Measurements from ENCODE around the gene MAP1LC3B.

MAP1LC3B gene

DNA sequence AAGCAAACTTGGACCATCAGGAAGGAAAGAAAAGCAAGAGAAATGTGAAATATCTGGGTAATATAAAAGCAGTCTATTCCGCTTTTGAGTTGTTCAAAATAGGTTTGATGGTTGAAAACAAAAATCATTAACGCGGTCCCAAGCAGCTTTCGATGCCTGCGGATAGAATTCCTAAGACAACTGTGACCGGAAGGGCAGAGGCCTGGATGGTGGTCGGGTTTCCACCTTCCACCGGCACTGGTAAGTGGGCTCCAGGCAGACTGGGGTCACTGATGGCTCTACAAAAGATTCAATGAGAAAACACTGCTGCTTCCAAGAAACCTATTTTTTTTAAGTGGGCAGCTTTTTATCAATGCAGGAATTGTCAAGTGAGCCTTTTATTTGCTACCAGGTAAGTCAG, 50.9 kb downstream of the MAP1LC3B start:
- POLR2A ChIA-PET = no interaction called here
- no peak for TF ChIP-seq ZNF785 (tag by site-specific recombination; IDR thresholded peaks at IDR 0.05)
- TF ChIP-seq, protein P1, sequence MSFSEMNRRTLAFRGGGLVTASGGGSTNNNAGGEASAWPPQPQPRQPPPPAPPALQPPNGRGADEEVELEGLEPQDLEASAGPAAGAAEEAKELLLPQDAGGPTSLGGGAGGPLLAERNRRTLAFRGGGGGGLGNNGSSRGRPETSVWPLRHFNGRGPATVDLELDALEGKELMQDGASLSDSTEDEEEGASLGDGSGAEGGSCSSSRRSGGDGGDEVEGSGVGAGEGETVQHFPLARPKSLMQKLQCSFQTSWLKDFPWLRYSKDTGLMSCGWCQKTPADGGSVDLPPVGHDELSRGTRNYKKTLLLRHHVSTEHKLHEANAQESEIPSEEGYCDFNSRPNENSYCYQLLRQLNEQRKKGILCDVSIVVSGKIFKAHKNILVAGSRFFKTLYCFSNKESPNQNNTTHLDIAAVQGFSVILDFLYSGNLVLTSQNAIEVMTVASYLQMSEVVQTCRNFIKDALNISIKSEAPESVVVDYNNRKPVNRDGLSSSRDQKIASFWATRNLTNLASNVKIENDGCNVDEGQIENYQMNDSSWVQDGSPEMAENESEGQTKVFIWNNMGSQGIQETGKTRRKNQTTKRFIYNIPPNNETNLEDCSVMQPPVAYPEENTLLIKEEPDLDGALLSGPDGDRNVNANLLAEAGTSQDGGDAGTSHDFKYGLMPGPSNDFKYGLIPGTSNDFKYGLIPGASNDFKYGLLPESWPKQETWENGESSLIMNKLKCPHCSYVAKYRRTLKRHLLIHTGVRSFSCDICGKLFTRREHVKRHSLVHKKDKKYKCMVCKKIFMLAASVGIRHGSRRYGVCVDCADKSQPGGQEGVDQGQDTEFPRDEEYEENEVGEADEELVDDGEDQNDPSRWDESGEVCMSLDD (tag by site-specific recombination; IDR thresholded peaks at IDR 0.05) = no peak
- TF ChIP-seq, protein P2, sequence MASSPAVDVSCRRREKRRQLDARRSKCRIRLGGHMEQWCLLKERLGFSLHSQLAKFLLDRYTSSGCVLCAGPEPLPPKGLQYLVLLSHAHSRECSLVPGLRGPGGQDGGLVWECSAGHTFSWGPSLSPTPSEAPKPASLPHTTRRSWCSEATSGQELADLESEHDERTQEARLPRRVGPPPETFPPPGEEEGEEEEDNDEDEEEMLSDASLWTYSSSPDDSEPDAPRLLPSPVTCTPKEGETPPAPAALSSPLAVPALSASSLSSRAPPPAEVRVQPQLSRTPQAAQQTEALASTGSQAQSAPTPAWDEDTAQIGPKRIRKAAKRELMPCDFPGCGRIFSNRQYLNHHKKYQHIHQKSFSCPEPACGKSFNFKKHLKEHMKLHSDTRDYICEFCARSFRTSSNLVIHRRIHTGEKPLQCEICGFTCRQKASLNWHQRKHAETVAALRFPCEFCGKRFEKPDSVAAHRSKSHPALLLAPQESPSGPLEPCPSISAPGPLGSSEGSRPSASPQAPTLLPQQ (tag by site-specific recombination; IDR thresholded peaks at IDR 0.05) = no peak
- Histone ChIP-seq H3K27ac (ENCODE audit: extremely low read depth, low read depth, low read length) (no peak overlapping the region), H3K36me3 (ENCODE audit: control insufficient read depth in 2 of 2, insufficient read depth in 1 of 2, low read length in 2 of 2) (peaks cover 11 to 34% of the 10 kb centered on the region in 2 experiments), H3K9me3 (ENCODE audit: control insufficient read depth, insufficient read depth, low read depth, low read length) (no peaks in the 10 kb centered on the region), H3K4me3 (ENCODE audit: low read depth, low read length) (no peak overlapping the region), H3K4me1 (ENCODE audit: control insufficient read depth, insufficient read depth, low read length) (no peaks in the 10 kb centered on the region)
- CTCF ChIA-PET = interaction anchor here (0.6 to 1.6 kb wide), 2 partner anchors 22 to 36 kb away, joined by 5 to 6 read pairs; no protein-coding TSS in a partner anchor

DNA sequence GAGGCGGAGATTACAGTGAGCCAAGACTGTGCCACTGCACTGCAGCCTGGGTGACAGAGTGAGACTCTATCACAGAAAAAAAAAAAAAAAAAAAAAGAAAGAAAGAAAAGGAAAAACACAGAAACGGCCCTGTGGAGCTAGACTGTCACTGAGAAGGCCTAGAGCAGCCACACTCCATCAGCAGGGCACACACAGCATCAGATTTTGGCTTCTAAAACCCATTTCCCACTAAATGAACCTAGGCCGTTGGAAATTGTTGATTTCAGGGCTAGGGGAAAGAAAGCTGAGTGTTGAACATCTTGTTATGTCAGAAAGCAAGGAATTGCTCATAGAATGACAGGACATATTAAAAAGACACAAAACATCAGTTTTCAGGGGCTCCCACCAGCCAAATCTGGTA, 51.8 kb downstream of the MAP1LC3B start:
- H3K36me3 ChIP-seq (ENCODE audit: control insufficient read depth in 2 of 2, insufficient read depth in 1 of 2, low read length in 2 of 2) = peaks cover 14 to 43% of the 10 kb centered on the region in 2 experiments
- H3K4me1 ChIP-seq (ENCODE audit: control insufficient read depth, insufficient read depth, low read length) = no peaks in the 10 kb centered on the region
- TF ChIP-seq, protein P3, sequence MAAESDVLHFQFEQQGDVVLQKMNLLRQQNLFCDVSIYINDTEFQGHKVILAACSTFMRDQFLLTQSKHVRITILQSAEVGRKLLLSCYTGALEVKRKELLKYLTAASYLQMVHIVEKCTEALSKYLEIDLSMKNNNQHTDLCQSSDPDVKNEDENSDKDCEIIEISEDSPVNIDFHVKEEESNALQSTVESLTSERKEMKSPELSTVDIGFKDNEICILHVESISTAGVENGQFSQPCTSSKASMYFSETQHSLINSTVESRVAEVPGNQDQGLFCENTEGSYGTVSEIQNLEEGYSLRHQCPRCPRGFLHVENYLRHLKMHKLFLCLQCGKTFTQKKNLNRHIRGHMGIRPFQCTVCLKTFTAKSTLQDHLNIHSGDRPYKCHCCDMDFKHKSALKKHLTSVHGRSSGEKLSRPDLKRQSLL (tag by site-specific recombination; IDR thresholded peaks at IDR 0.05) = peak; percentile 21; the same call in 1 of the 2 replicates
- TF ChIP-seq, protein P4, sequence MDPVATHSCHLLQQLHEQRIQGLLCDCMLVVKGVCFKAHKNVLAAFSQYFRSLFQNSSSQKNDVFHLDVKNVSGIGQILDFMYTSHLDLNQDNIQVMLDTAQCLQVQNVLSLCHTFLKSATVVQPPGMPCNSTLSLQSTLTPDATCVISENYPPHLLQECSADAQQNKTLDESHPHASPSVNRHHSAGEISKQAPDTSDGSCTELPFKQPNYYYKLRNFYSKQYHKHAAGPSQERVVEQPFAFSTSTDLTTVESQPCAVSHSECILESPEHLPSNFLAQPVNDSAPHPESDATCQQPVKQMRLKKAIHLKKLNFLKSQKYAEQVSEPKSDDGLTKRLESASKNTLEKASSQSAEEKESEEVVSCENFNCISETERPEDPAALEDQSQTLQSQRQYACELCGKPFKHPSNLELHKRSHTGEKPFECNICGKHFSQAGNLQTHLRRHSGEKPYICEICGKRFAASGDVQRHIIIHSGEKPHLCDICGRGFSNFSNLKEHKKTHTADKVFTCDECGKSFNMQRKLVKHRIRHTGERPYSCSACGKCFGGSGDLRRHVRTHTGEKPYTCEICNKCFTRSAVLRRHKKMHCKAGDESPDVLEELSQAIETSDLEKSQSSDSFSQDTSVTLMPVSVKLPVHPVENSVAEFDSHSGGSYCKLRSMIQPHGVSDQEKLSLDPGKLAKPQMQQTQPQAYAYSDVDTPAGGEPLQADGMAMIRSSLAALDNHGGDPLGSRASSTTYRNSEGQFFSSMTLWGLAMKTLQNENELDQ (tag by site-specific recombination; IDR thresholded peaks at IDR 0.05; ENCODE audit: low read depth) = no peak
- peak; percentile 78 for TF ChIP-seq SETDB1 (IDR thresholded peaks at IDR 0.05; ENCODE audit: insufficient read length, low read length)
- no peak for TF ChIP-seq ZNF157 (tag by site-specific recombination; IDR thresholded peaks at IDR 0.05)
- TF ChIP-seq ZNF76 (tag by site-specific recombination; IDR thresholded peaks at IDR 0.05; ENCODE audit: borderline replicate concordance, low read depth) = no peak
- no peak for TF ChIP-seq ZNF777 (tag by site-specific recombination; IDR thresholded peaks at IDR 0.05; ENCODE audit: borderline replicate concordance)
- no peak overlapping the region for H3K27ac ChIP-seq (ENCODE audit: extremely low read depth, low read depth, low read length)
- H3K4me3 ChIP-seq (ENCODE audit: low read depth, low read length) = no peak overlapping the region
- H3K9me3 ChIP-seq (ENCODE audit: control insufficient read depth, insufficient read depth, low read depth, low read length) = no peaks in the 10 kb centered on the region
- CTCF ChIA-PET = interaction anchor here (0.6 to 1.6 kb wide), 6 partner anchors 9 to 591 kb away, joined by 3 to 5 read pairs (median 4); no protein-coding TSS in a partner anchor
- POLR2A ChIA-PET = no interaction called here

DNA sequence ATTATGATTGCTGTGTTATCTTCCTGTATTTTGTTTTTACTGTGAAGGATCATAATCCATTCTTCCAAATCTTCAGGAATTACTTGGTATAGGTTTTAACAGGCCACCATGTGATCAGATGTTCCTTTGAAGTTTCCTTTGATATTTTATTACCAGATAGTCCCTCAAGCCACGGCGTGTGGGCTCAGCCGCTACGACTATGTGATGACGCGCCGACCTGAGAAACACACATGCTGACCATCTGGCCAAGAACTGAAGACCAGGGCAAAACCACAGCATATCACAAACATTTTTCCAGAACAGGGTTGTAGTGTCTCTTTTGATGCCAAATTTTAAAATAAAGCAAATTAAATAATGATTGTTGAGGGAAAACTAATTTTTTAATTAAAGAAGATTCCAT, 53.4 kb downstream of the MAP1LC3B start:
- CTCF ChIA-PET = no interaction called here
- Histone ChIP-seq H3K36me3 (ENCODE audit: control insufficient read depth in 2 of 2, insufficient read depth in 1 of 2, low read length in 2 of 2) (peaks cover 22 to 48% of the 10 kb centered on the region in 2 experiments), H3K9me3 (ENCODE audit: control insufficient read depth, insufficient read depth, low read depth, low read length) (no peaks in the 10 kb centered on the region), H3K27ac (ENCODE audit: extremely low read depth, low read depth, low read length) (no peak overlapping the region), H3K4me3 (ENCODE audit: low read depth, low read length) (no peak overlapping the region), H3K4me1 (ENCODE audit: control insufficient read depth, insufficient read depth, low read length) (no peaks in the 10 kb centered on the region)
- POLR2A ChIA-PET = no interaction called here
- TF ChIP-seq, protein P5, sequence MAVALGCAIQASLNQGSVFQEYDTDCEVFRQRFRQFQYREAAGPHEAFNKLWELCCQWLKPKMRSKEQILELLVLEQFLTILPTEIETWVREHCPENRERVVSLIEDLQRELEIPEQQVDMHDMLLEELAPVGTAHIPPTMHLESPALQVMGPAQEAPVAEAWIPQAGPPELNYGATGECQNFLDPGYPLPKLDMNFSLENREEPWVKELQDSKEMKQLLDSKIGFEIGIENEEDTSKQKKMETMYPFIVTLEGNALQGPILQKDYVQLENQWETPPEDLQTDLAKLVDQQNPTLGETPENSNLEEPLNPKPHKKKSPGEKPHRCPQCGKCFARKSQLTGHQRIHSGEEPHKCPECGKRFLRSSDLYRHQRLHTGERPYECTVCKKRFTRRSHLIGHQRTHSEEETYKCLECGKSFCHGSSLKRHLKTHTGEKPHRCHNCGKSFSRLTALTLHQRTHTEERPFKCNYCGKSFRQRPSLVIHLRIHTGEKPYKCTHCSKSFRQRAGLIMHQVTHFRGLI (tag by site-specific recombination; IDR thresholded peaks at IDR 0.05) = no peak
- TF ChIP-seq ZNF114 (tag by site-specific recombination; IDR thresholded peaks at IDR 0.05) = no peak
- TF ChIP-seq, protein P6, sequence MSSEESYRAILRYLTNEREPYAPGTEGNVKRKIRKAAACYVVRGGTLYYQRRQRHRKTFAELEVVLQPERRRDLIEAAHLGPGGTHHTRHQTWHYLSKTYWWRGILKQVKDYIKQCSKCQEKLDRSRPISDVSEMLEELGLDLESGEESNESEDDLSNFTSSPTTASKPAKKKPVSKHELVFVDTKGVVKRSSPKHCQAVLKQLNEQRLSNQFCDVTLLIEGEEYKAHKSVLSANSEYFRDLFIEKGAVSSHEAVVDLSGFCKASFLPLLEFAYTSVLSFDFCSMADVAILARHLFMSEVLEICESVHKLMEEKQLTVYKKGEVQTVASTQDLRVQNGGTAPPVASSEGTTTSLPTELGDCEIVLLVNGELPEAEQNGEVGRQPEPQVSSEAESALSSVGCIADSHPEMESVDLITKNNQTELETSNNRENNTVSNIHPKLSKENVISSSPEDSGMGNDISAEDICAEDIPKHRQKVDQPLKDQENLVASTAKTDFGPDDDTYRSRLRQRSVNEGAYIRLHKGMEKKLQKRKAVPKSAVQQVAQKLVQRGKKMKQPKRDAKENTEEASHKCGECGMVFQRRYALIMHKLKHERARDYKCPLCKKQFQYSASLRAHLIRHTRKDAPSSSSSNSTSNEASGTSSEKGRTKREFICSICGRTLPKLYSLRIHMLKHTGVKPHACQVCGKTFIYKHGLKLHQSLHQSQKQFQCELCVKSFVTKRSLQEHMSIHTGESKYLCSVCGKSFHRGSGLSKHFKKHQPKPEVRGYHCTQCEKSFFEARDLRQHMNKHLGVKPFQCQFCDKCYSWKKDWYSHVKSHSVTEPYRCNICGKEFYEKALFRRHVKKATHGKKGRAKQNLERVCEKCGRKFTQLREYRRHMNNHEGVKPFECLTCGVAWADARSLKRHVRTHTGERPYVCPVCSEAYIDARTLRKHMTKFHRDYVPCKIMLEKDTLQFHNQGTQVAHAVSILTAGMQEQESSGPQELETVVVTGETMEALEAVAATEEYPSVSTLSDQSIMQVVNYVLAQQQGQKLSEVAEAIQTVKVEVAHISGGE (tag by site-specific recombination; conservative IDR thresholded peaks at IDR 0.05; ENCODE audit: low read depth) = no peak
